GM18517 (cell line): ENCODE measurements around the gene C3orf49.

Source experiments
- ATAC-seq: cut with Tn5 transposase; IDR thresholded peaks from one replicate; pipeline ENCODE4 v1.9.1; 2021; ENCODE audit warnings: mild to moderate bottlenecking, moderate library complexity; ENCODE audit not compliant: unreplicated experiment

Gene C3orf49

GRCh38 chr3:63819151-63819398, at the start of gene C3orf49:
Gene C3orf49 (plus strand): TSS chr3:63819299. CDS start chr3:63819472, 173 bp downstream.
- ATAC-seq, result no peak

- ATAC-seq, result no peak
These were observed 44.3 kb upstream of the C3orf49 start for GRCh38 chr3:63774781-63775180.

GRCh38 chr3:63779227-63779626, 39.9 kb upstream of the C3orf49 start:
- ATAC-seq, result no peak

- ATAC-seq, result no peak
These were observed 27.1 kb upstream of the C3orf49 start for GRCh38 chr3:63791974-63792373.

GRCh38 chr3:63795438-63795837, 23.7 kb upstream of the C3orf49 start:
- ATAC-seq, result no peak

- no peak for ATAC-seq
These were observed 20.6 kb upstream of the C3orf49 start for GRCh38 chr3:63798544-63798943.

- ATAC-seq, result no peak
These were observed 20.1 kb upstream of the C3orf49 start for GRCh38 chr3:63798949-63799348.

GRCh38 chr3:63800097-63800496, 19.0 kb upstream of the C3orf49 start:
- ATAC-seq, result no peak

- no peak for ATAC-seq
These were observed 15.2 kb upstream of the C3orf49 start for GRCh38 chr3:63803911-63804310.

- no peak for ATAC-seq
These were observed 11.0 kb upstream of the C3orf49 start for GRCh38 chr3:63807961-63808565.

- ATAC-seq, result no peak
These were observed 10.5 kb upstream of the C3orf49 start for GRCh38 chr3:63808633-63809032.

- ATAC-seq, result no peak
These were observed 9.5 kb upstream of the C3orf49 start for GRCh38 chr3:63809607-63810006.

- no peak for ATAC-seq
These were observed 4.9 kb upstream of the C3orf49 start for GRCh38 chr3:63814237-63814636.

- no peak for ATAC-seq
These were observed 1.9 kb upstream of the C3orf49 start for GRCh38 chr3:63817225-63817624.

GRCh38 chr3:63818282-63819150, 583 bp upstream of the C3orf49 start:
- ATAC-seq, result no peak

- ATAC-seq, result no peak
These were observed 5.2 kb downstream of the C3orf49 start for GRCh38 chr3:63824309-63824708.

- ATAC-seq, result no peak
These were observed 11.4 kb downstream of the C3orf49 start for GRCh38 chr3:63830526-63830925.

GRCh38 chr3:63832395-63832794, 13.3 kb downstream of the C3orf49 start:
- ATAC-seq, result no peak

GRCh38 chr3:63841704-63842103, 22.6 kb downstream of the C3orf49 start:
- no peak for ATAC-seq

GRCh38 chr3:63842127-63842526, 23.0 kb downstream of the C3orf49 start:
- no peak for ATAC-seq

- no peak for ATAC-seq
These were observed 26.1 kb downstream of the C3orf49 start for GRCh38 chr3:63845215-63845614.

- no peak for ATAC-seq
These were observed 28.8 kb downstream of the C3orf49 start for GRCh38 chr3:63847718-63848450.
